HG02852 (cell line): ENCODE measurements around the gene ANKRD61.
"Not testable (repeated sequence)": the region's sequence is repeated elsewhere in the genome, so short reads cannot be mapped to it uniquely, and the experiment has no call there.

Experiments used
- ATAC-seq: cut with Tn5 transposase; IDR thresholded peaks from one replicate; pipeline ENCODE4 v1.9.1; 2021; ENCODE audit warnings: mild to moderate bottlenecking, moderate library complexity; ENCODE audit not compliant: unreplicated experiment

Gene ANKRD61

GRCh38 chr7:6030988-6031387 lies at the start of gene ANKRD61:
Gene ANKRD61, plus strand, starts transcription at chr7:6031376. Its CDS starts 0 bp downstream, at chr7:6031376.
- no peak for ATAC-seq

GRCh38 chr7:5987061-5987460 lies 44.1 kb upstream of the ANKRD61 start:
- ATAC-seq, result not testable (repeated sequence)

GRCh38 chr7:5997210-5997808 lies 33.9 kb upstream of the ANKRD61 start:
- ATAC-seq, result no peak

GRCh38 chr7:6007386-6007785 lies 23.8 kb upstream of the ANKRD61 start:
- ATAC-seq, result no peak

GRCh38 chr7:6007835-6008590 lies 23.2 kb upstream of the ANKRD61 start:
- not testable (repeated sequence) for ATAC-seq

GRCh38 chr7:6008668-6009611 lies 22.2 kb upstream of the ANKRD61 start, which contains the start of the genes AIMP2 and PMS2:
Gene AIMP2, plus strand, starts transcription at chr7:6009272. Its CDS starts 92 bp downstream, at chr7:6009364.
Gene PMS2, minus strand, starts transcription at chr7:6009049. Its CDS starts 30 bp downstream, at chr7:6009019.
- peak; percentile 94 for ATAC-seq

GRCh38 chr7:6010370-6010769 lies 20.8 kb upstream of the ANKRD61 start:
- not testable (repeated sequence) for ATAC-seq

GRCh38 chr7:6011541-6011940 lies 19.6 kb upstream of the ANKRD61 start:
- ATAC-seq, result no peak

GRCh38 chr7:6012355-6013104 lies 18.6 kb upstream of the ANKRD61 start:
- ATAC-seq, result no peak

GRCh38 chr7:6015917-6016652 lies 15.1 kb upstream of the ANKRD61 start:
- ATAC-seq, result no peak

GRCh38 chr7:6016653-6016966 lies 14.6 kb upstream of the ANKRD61 start:
- no peak for ATAC-seq

- no peak for ATAC-seq
Measured at GRCh38 chr7:6020371-6021286, 10.5 kb upstream of the ANKRD61 start.

- ATAC-seq, result no peak
Measured at GRCh38 chr7:6022707-6023106, 8.5 kb upstream of the ANKRD61 start.

- no peak for ATAC-seq
Measured at GRCh38 chr7:6023974-6024435, 7.2 kb upstream of the ANKRD61 start.

GRCh38 chr7:6026011-6026819 lies 5.0 kb upstream of the ANKRD61 start:
- ATAC-seq, result peak; percentile 90

- ATAC-seq, result no peak
Measured at GRCh38 chr7:6026820-6027311, 4.3 kb upstream of the ANKRD61 start.

- ATAC-seq, result no peak
Measured at GRCh38 chr7:6027806-6028365, 3.3 kb upstream of the ANKRD61 start.
